ENCODE results near the gene GAS6.
A peak's percentile ranks its signal among the peaks of the same experiment; 100 is the strongest.
"Not testable (repeated sequence)": the region's sequence is repeated elsewhere in the genome, so short reads cannot be mapped to it uniquely, and the experiment has no call there.

DNA sequence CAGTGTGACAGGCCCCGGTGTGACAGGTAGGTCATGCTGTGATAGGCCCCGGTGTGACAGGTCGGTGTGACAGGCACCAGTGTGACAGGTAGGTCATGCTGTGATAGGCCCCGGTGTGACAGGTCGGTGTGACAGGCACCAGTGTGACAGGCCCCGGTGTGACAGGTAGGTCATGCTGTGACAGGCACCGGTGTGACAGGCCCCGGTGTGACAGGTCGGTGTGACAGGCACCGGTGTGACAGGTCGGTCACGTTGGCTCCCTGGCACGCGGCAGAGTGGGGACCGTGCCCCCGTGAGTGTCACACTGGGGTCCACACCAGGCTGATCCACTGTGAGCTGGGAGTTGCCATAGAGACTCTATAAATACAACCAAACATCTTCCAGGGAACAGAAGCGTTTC, 29.9 kb downstream of the GAS6 start:
- not testable (repeated sequence) for TF ChIP-seq POLR2AphosphoS5, TCF7L2 (IDR thresholded peaks at IDR 0.05; ENCODE audit: low read depth, low read length)
- TF ChIP-seq, protein P1, sequence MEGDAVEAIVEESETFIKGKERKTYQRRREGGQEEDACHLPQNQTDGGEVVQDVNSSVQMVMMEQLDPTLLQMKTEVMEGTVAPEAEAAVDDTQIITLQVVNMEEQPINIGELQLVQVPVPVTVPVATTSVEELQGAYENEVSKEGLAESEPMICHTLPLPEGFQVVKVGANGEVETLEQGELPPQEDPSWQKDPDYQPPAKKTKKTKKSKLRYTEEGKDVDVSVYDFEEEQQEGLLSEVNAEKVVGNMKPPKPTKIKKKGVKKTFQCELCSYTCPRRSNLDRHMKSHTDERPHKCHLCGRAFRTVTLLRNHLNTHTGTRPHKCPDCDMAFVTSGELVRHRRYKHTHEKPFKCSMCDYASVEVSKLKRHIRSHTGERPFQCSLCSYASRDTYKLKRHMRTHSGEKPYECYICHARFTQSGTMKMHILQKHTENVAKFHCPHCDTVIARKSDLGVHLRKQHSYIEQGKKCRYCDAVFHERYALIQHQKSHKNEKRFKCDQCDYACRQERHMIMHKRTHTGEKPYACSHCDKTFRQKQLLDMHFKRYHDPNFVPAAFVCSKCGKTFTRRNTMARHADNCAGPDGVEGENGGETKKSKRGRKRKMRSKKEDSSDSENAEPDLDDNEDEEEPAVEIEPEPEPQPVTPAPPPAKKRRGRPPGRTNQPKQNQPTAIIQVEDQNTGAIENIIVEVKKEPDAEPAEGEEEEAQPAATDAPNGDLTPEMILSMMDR (IDR thresholded peaks at IDR 0.05) = not testable (repeated sequence)
- TF ChIP-seq SIN3A (IDR thresholded peaks at IDR 0.05; ENCODE audit: borderline replicate concordance, insufficient read depth, low read depth, low read length) = peak; percentile 37; the same call in 1 of the 2 replicates
- TF ChIP-seq, protein P2, sequence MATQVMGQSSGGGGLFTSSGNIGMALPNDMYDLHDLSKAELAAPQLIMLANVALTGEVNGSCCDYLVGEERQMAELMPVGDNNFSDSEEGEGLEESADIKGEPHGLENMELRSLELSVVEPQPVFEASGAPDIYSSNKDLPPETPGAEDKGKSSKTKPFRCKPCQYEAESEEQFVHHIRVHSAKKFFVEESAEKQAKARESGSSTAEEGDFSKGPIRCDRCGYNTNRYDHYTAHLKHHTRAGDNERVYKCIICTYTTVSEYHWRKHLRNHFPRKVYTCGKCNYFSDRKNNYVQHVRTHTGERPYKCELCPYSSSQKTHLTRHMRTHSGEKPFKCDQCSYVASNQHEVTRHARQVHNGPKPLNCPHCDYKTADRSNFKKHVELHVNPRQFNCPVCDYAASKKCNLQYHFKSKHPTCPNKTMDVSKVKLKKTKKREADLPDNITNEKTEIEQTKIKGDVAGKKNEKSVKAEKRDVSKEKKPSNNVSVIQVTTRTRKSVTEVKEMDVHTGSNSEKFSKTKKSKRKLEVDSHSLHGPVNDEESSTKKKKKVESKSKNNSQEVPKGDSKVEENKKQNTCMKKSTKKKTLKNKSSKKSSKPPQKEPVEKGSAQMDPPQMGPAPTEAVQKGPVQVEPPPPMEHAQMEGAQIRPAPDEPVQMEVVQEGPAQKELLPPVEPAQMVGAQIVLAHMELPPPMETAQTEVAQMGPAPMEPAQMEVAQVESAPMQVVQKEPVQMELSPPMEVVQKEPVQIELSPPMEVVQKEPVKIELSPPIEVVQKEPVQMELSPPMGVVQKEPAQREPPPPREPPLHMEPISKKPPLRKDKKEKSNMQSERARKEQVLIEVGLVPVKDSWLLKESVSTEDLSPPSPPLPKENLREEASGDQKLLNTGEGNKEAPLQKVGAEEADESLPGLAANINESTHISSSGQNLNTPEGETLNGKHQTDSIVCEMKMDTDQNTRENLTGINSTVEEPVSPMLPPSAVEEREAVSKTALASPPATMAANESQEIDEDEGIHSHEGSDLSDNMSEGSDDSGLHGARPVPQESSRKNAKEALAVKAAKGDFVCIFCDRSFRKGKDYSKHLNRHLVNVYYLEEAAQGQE (IDR thresholded peaks at IDR 0.05; ENCODE audit: insufficient read depth in 1 of 2, low read depth in 2 of 2, low read length in 1 of 2) = not testable (repeated sequence)
